Fibroblast of skin of right biceps (primary cell): ENCODE measurements around the gene EML1.

ENCODE experiments used
- DNase-seq: peaks from one replicate; pipeline ENCODE4 v3.0.0-alpha.2; 2013

EML1 gene

GRCh38 chr14:99806836-99807235 is 13.6 kb downstream of the EML1 start:
- no peak for DNase-seq

DNA sequence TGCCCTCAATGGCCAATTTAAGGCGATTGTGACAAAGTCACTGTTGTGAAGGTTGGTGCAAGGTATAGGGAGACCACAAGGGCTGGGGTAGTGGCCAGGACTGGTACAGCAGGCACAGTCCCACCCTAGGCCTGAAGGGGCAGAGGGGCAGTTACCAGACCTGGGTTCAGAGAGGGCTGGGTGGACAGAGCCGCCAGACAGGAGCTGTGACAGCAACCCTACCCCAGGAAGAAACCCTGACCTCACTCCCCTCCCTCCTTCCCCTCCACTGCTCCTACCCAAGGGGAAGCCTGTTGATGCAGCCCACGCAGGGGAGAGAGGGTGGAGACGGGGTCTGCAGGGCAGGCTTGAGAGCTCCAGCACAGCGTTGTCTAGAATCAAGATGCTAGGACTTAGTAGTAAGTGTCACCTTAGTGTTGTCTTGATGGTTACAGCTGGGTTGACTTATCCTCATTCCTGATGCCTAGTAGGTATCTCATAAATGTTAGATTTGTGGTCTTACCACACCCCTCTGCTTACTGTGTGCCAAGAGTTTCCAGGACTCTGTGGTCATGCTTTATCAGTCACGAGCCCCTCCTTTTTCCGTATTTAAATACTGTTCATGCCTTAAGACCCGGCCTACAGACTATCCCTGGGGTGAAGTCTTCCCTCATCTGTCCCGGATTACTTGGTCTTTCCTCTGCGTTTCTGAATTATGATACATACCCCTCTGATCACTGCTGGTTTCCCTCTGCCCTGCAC is 14.4 kb downstream of the EML1 start:
- DNase-seq = peak; percentile 58

GRCh38 chr14:99808154-99808505 is 14.9 kb downstream of the EML1 start:
- DNase-seq = no peak

DNA sequence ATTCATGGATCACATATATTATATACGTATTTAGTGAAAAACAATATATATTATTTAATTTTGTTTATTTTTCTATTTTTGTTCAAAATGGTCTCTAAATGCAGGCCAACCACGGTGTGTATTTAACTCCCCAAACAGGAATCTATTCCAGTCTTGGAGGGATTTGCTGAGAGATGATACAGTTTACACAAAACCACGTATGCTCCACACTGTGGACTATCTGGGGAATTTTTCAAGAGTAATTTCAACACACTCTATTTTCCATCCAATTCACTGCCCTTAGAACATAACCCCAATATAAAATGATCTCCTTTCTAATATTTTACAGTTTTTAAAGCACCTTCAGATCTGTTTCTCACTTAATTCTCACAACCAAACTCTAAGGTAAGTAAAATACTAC is 15.3 kb downstream of the EML1 start:
- no peak for DNase-seq

GRCh38 chr14:99809360-99809759 is 16.1 kb downstream of the EML1 start:
- DNase-seq = peak; percentile 33

GRCh38 chr14:99809859-99810558 is 16.8 kb downstream of the EML1 start:
- DNase-seq = no peak

DNA sequence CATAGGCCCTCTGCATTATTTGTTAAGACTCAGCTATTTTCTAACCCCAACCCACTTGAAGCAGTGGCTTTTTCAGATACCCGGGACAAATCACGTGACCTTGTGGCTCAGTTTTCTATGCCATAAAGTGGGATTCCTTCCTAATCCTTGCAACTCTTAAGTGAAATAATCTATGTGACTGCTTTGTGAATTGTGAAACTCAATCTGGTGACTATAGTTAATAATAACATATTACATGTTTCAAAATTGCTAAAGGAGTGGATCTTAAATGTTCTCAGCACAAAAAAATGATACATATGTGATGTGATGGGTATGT is 17.3 kb downstream of the EML1 start:
- DNase-seq = no peak

DNA sequence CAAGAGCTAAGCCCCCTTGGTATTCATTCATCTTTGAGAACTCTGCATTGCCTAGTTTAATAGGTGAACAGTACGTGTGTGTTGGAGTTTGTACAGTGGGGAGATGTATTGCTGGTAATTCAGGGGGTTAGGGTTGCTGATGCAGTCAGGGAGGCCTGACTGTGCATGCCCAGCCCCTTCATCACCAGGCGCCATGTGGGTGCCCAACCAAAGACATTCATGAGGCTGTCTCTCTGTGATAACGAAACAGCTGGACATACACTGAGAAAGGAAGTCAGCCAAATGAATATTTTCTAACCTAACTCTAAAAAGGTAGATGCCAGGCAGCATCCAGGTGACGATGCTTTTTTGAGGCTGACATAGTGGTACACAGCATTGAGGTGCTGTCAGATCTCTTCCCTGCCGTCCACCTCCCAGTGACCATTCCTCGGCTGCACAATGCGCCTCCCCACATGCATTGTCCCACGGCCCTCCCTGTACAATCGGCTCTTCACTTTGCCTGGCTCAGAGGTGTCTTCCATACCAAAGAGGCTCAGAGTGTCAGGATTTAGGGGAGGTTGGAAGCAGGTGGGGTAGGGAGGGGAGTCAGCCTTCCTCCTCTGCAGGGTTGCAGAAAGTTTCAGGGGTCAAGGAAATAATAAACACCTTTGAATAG is 19.0 kb downstream of the EML1 start:
- DNase-seq = no peak

DNA sequence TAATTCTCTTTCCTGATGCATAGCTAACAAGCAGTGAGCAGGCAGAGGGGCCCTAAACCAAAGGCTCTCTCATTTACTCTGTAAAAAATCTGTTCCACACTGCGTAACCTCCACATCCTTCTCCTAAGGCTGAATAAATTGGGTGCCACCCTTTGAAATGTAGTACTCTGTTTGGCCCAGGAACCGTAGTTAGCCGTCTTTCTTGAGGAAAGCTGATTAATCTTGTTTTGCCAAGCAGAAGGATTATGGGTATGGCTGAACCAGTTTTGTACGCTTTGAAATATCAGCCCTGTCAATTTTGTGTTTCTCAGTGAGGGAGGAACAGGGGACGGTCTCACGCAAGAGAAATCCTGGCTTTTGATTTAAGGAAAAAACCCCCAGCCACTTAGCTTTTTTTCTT is 19.7 kb downstream of the EML1 start:
- no peak for DNase-seq

DNA sequence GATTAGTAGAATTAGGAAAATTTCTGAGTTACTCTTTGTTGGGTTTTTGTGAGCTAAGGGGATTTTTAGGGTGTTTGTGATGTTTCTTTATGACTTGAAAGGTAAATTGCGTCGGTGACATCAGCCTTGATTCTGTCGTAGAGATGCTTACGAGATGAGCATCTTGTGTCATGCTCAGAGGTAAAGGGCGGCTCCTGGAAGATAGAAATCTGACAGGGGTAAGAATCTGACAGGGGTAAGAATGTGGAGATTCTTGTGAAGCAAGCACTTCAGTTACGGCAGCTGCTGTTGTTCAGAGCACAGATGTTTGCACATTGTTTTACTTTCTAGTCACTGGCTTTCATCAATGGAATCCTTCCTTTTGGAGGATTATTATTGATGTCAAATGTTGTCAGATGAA is 22.5 kb downstream of the EML1 start:
- DNase-seq = no peak

DNA sequence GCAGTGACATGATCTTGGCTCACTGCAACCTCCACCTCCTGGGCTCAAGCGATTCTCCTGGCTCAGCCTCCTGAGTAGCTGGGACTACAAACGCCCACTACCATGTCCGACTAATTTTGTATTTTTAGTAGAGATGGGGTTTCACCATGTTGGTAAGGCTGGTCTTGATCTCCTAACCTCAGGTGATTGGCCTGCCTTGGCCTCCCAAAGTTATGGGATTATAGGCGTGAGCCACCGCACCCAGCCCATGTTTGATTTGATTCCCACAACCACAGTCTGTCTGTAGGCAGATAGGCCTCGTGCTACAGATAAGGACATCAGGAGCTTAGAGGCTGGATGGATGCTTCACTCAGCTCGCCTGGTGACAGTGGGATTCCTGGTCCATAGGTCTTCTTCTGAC is 23.0 kb downstream of the EML1 start:
- no peak for DNase-seq

DNA sequence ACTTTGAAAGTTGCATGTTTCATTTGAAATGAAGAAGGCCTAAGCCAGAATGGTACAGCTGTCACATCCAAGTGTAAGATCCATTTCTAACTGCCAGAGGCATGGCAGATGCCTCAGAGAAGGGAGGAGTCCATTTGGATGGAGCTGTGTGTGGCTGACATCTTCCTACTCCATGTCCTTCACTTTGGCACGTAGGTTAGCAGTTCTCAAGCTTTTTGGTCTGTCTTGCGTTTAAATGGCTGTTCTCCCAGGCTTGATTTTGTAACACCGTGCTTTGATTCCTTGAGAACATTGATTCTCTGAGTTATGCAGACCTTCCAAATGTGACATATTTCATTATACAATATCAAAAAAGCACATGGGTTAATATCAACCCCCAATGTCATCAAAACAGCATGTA is 23.4 kb downstream of the EML1 start:
- DNase-seq = no peak

DNA sequence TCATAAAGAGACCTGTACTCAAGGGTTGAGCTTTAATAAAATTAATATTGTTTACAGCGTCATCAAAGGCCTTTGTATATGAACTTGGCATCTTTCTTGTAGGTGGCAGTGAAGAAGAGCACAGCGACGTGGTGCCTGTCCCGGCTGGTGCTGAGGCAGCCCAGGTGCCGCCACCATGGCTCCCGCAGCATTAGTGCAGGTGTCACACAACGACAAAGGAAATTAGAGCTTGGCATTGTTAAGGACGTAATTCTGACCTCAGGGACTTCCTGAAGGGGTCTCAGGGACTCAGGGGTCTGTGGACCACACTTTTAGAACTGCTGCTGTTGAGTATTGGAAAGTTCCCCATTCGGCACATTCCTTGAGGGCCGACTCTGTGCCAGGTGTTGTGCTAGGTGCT is 24.1 kb downstream of the EML1 start:
- no peak for DNase-seq

DNA sequence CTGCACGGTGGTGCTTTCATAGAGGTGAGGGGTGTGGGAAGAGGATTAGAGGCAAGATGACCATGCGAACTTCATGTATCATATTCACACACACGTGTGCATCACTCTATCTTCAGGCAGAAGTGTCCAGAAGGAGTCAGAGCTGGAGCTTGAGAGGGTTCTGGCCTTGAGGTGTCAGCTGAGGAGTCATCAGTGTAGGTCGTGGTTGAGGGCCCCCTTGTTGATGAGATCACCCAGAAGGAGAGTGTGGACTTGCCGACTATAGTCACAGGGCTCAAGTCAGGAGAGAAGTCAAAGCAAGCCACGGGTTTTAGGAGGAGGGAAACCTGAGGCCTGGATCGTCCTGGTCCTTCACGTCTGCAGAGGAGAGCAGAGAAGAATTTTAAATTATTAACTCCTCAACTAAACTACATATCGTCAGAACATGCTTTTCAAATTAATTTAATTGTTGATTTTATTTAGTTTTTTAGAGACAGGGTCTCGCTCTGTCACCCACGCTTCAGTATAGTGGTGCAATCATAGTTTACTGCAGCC is 25.4 kb downstream of the EML1 start:
- DNase-seq = no peak

DNA sequence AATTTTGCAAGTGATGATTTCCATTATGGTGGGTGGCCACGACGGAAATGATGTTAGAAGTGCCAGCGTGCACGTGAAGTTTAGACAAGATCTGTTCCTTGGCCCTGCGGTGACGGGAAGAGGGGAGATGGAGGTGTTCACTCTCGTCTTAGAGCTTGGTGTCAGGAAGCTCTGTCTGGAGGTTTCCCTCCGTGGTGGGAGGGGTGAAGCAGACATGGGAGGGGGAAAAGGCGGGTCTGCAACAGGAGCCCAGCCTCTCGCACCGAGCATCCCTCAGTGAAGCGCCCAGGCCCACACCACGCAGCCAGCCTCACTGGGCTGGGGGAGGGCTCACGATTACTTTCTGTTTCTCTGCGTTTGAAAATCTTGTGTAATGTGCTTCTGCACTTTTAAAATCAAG is 26.3 kb downstream of the EML1 start:
- DNase-seq = no peak

GRCh38 chr14:99820702-99821331 is 27.6 kb downstream of the EML1 start:
- DNase-seq = no peak

DNA sequence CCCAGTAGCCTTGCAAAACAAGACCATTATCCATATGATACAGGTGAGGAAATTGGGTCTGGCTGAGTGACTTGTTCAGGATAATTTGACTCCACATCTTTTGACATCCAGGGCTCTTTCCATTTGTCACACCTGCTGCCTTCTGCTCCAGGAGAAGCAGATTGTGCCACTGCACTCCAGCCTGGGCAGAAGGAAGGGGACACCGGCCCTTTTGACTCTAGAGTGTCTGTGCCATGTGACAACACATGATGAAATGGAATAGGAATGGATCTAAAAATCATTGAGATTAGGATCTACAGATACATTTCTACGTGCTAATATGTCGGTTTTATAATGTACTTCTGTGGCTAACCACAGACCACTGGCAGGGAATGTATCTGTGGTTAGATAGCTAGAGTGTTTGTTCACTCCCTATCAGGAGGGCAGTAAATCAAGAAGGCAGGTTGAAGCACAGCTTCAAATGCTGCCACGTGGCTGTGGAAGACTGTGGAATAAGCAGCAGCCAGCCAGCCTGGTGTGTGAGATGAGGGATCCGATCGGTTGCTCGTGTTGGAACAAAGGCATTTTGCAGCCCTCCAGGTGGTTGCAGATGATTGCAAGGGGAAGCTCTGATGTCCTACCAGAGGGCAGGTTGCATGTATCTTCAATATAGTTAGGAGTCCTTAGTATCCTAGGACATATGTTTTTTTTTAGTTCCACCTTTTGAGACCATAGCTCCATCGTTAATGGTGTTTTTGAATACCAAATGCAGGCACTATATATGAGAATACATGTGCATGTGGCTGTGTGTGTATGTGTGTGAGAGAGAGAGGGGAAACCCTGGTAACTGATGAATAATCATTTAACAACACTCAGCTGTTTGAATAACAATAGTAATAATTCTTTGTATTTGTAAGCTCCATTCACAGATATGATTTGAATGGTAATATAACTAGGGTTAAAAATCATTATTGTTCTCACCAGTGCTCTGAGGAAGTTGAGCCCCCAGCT is 28.6 kb downstream of the EML1 start:
- DNase-seq = peak; percentile 94

DNA sequence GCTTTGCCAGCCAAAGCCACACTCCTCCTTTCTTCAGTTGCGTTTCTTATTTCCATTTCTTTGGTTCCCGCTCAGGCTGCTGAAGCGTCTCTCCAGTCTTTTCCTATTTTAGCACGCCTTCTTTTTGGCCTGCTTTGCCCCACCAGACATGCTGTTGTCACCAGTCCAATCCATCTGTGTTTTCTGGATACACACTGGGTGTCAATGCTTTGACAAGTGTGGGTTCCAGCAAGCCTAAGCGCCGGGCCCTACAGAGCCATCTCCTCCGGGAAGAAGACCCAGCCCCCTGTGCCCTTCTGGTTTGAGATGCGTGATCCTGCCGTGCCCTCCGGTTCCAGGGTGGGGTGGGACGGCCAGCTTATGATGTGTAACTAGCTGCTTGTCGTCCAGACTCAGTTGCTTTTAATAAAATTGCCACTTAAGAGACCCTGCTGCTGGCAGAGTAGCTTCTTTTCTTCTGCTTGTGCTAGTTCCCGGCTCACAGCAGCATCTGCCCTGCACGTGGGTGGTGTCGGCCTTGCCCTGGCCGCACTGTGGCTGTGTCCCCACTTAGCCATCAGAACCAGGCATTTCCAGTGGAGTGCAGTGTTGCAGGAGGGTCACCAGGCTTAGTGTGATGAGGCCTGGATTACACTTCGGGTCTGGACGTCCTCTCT is 29.7 kb downstream of the EML1 start:
- DNase-seq = no peak

DNA sequence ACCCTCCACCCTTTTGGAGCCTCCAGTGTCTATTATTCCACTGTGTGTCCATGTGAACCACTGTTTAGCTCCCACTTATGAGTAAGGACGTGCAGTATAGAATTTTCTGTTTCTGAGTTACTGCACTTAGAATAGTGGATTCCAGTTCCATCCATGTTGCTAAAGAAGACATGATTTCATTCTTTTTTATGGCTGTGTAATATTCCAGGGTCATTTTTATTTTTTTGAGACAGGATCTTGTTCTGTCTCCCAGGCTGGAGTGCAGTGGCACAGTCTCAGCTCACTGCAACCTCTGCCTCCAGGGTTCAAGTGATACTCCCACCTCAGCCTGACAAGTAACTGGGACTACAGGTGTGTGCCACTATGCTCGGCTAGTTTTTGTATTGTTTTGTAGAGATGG is 31.6 kb downstream of the EML1 start:
- DNase-seq = no peak

DNA sequence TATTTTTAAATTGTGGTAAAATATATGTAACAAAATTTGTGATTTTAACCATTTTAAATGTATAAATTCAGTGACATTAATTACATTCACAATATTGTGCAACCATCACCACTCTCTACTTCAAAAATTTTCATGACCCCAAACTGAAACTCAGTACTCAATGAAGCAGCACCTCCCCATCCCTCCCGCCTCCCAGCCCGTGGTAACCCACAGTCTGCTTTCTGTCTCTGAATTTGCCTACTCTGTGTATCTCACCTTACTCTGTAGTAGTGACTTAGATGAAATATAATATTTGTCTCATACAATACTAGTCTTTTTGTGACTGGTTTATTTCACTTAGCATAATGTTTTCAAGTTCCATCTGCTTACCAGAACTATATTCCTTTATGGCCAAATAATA is 36.2 kb downstream of the EML1 start:
- DNase-seq = no peak

GRCh38 chr14:99831303-99831702 is 38.1 kb downstream of the EML1 start:
- DNase-seq = no peak
